HepG2 (cell line): ENCODE results near the gene DHX16. TPM values are rescaled to one million over a fixed set of nuclear protein-coding genes. Genes with fewer than 3 reads are reported as not detected.
A peak's percentile ranks its signal among the peaks of the same experiment; 100 is the strongest.

Experiments
- CREB1 ChIP-seq, 2 experiments: fragments of 450-650 bp in 1 of 2; IDR thresholded peaks; 2 replicates each; pipeline ENCODE4 v1.6.1; 2016 to 2017; ENCODE audit warnings: control low read depth in 1 of 2, mild to moderate bottlenecking in 1 of 2, missing compliant biosample characterization in 1 of 2, missing genetic modification characterization in 1 of 2
- EHMT2 ChIP-seq: fragments of 200-600 bp; sonication (generic); IDR thresholded peaks from 2 replicates; pipeline ENCODE4 v1.7.0; 2017; ENCODE audit warnings: antibody characterized with exemption, low read depth, low read length, borderline replicate concordance
- FOXA3 ChIP-seq: IDR thresholded peaks from 2 replicates; pipeline ENCODE4 v1.6.1; 2016; ENCODE audit warnings: missing genetic modification reagents, missing compliant biosample characterization
- GABPA ChIP-seq, 2 experiments: IDR thresholded peaks; 2 replicates each; pipeline ENCODE4 v1.6.1; 2011 to 2016; ENCODE audit warnings: low read depth in 2 of 2, low read length in 1 of 2, missing biosample characterization in 1 of 2, missing genetic modification characterization in 1 of 2
- MNT ChIP-seq: fragments of 450-650 bp; IDR thresholded peaks from 2 replicates; pipeline ENCODE4 v1.6.1; 2016
- NFE2L2 ChIP-seq: fragments of 150-350 bp; IDR thresholded peaks from 2 replicates; pipeline ENCODE4 v1.6.1; 2014; ENCODE audit warnings: low read length
- SALL2 ChIP-seq: sonication (generic); formaldehyde crosslinking; IDR thresholded peaks from 2 replicates; pipeline ENCODE4 v1.8.1; 2023; ENCODE audit warnings: mild to moderate bottlenecking, missing genetic modification reagents, inconsistent platforms
- SRSF9 ChIP-seq: fragments of 200-400 bp; formaldehyde crosslinking; IDR thresholded peaks from 2 replicates; pipeline ENCODE4 v1.6.1; 2018; ENCODE audit warnings: borderline replicate concordance, mild to moderate bottlenecking, low read depth, low read length; ENCODE audit not compliant: insufficient read depth, poor library complexity, severe bottlenecking
- ZBTB39 ChIP-seq: sonication (generic); formaldehyde crosslinking; IDR thresholded peaks from 2 replicates; pipeline ENCODE4 v1.5.0; 2020; ENCODE audit warnings: missing genetic modification reagents
- ZNF251 ChIP-seq: sonication (generic); formaldehyde crosslinking; IDR thresholded peaks from 2 replicates; pipeline ENCODE4 v1.9.0; 2021; ENCODE audit warnings: mild to moderate bottlenecking, missing genetic modification reagents
- ZNF30 ChIP-seq: sonication (generic); formaldehyde crosslinking; IDR thresholded peaks from 2 replicates; pipeline ENCODE4 v1.5.0; 2020; ENCODE audit warnings: mild to moderate bottlenecking, missing genetic modification reagents
- ZNF333 ChIP-seq: sonication (generic); formaldehyde crosslinking; IDR thresholded peaks from 2 replicates; pipeline ENCODE4 v1.4.0; 2020; ENCODE audit warnings: mild to moderate bottlenecking, missing genetic modification reagents, borderline replicate concordance
- ZNF33A ChIP-seq: sonication (generic); formaldehyde crosslinking; IDR thresholded peaks from 2 replicates; pipeline ENCODE4 v1.5.1; 2020; ENCODE audit warnings: missing genetic modification reagents, mild to moderate bottlenecking, moderate library complexity, borderline replicate concordance
- ZNF841 ChIP-seq: sonication (generic); formaldehyde crosslinking; IDR thresholded peaks from 2 replicates; pipeline ENCODE4 v1.8.1; 2023; ENCODE audit warnings: missing genetic modification reagents, borderline replicate concordance
- polyA plus RNA-seq, 8 experiments: library from polyadenylated mRNA; depleted of rRNA in 3 of 8; stranded (reverse) in 7 of 8; unstranded in 1 of 8; fragments of >200 nt; fragmentation: Illumina TruSeq in 4 of 8; extraction: Trizol in 4 of 8; gene quantifications; 2 replicates each; pipeline versions ENCODE4 v1.2.1 to v1.2.3, GENCODE V29; 2011 to 2016; ENCODE audit warnings: low read depth in 4 of 8, missing spikeins in 1 of 8, mixed read lengths in 1 of 8; ENCODE audit not compliant: insufficient read depth in 1 of 8
- total RNA-seq, 5 experiments: library from RNA; depleted of rRNA; stranded (reverse); fragments of >200 nt; fragmentation: Illumina TruSeq; extraction: Trizol; gene quantifications; 2 replicates each; pipeline ENCODE4 v1.2.3, GENCODE V29; 2016; ENCODE audit warnings: low read depth in 1 of 5
- TF ChIP-seq, protein P1 (sequence below): sonication (generic); formaldehyde crosslinking; IDR thresholded peaks from 2 replicates; pipeline ENCODE4 v1.4.0; 2020; ENCODE audit warnings: missing genetic modification reagents
- TF ChIP-seq, protein P2 (sequence below): sonication (generic); formaldehyde crosslinking; IDR thresholded peaks from 2 replicates; pipeline ENCODE4 v1.4.0; 2020; ENCODE audit warnings: low read depth, missing genetic modification reagents

DHX16 gene
- total and polyA plus RNA-seq, 2 of the 13 experiments (the other 11 are each of a cell fraction or from before 2014, with no cell fraction given), result 57.0 to 58.5 TPM

- no peak for TF ChIP-seq SRSF9
- peak; percentile 5; the same call in 1 of the 2 replicates for TF ChIP-seq FOXA3 (CRISPR knock-in tag)
- no peak for TF ChIP-seq MNT
- TF ChIP-seq, protein P1, sequence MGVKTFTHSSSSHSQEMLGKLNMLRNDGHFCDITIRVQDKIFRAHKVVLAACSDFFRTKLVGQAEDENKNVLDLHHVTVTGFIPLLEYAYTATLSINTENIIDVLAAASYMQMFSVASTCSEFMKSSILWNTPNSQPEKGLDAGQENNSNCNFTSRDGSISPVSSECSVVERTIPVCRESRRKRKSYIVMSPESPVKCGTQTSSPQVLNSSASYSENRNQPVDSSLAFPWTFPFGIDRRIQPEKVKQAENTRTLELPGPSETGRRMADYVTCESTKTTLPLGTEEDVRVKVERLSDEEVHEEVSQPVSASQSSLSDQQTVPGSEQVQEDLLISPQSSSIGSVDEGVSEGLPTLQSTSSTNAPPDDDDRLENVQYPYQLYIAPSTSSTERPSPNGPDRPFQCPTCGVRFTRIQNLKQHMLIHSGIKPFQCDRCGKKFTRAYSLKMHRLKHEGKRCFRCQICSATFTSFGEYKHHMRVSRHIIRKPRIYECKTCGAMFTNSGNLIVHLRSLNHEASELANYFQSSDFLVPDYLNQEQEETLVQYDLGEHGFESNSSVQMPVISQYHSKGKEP, result no peak
- TF ChIP-seq ZBTB39, result no peak
- TF ChIP-seq ZNF33A (CRISPR knock-in tag), result 0 out of 2 replicates have a peak, but pooled peaks have one; percentile 62
- TF ChIP-seq, protein P2, sequence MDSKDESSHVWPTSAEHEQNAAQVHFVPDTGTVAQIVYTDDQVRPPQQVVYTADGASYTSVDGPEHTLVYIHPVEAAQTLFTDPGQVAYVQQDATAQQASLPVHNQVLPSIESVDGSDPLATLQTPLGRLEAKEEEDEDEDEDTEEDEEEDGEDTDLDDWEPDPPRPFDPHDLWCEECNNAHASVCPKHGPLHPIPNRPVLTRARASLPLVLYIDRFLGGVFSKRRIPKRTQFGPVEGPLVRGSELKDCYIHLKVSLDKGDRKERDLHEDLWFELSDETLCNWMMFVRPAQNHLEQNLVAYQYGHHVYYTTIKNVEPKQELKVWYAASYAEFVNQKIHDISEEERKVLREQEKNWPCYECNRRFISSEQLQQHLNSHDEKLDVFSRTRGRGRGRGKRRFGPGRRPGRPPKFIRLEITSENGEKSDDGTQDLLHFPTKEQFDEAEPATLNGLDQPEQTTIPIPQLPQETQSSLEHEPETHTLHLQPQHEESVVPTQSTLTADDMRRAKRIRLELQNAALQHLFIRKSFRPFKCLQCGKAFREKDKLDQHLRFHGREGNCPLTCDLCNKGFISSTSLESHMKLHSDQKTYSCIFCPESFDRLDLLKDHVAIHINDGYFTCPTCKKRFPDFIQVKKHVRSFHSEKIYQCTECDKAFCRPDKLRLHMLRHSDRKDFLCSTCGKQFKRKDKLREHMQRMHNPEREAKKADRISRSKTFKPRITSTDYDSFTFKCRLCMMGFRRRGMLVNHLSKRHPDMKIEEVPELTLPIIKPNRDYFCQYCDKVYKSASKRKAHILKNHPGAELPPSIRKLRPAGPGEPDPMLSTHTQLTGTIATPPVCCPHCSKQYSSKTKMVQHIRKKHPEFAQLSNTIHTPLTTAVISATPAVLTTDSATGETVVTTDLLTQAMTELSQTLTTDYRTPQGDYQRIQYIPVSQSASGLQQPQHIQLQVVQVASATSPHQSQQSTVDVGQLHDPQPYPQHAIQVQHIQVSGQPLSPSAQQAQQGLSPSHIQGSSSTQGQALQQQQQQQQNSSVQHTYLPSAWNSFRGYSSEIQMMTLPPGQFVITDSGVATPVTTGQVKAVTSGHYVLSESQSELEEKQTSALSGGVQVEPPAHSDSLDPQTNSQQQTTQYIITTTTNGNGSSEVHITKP (CRISPR knock-in tag), result peak; percentile 67; the same call in 1 of the 2 replicates
- TF ChIP-seq GABPA (IDR thresholded peaks at IDR 0.05; ENCODE audit: low read depth, low read length), result peak; percentile 60
- peak; percentile 75 for TF ChIP-seq GABPA (CRISPR knock-in tag; IDR thresholded peaks at IDR 0.05; ENCODE audit: low read depth)
- TF ChIP-seq ZNF251 (CRISPR knock-in tag), result no peak
- TF ChIP-seq SALL2 (CRISPR knock-in tag), result 0 out of 2 replicates have a peak, but pooled peaks have one; percentile 38
- no peak for TF ChIP-seq EHMT2
- TF ChIP-seq ZNF841 (CRISPR knock-in tag), result no peak
- no peak for TF ChIP-seq ZNF30
- TF ChIP-seq CREB1 (IDR thresholded peaks at IDR 0.05), result no peak
- TF ChIP-seq CREB1 (CRISPR knock-in tag; IDR thresholded peaks at IDR 0.05), result no peak
- no peak for TF ChIP-seq NFE2L2
- TF ChIP-seq ZNF333, result no peak
Observed at GRCh38 chr6:30690403-30691207, 17.8 kb upstream of the DHX16 start, which contains the start of gene NRM (continued).
